SKM-1 (cell line): ENCODE results near the gene CKM.
"Not testable (repeated sequence)": the region's sequence is repeated elsewhere in the genome, so short reads cannot be mapped to it uniquely, and the experiment has no call there.

Source experiments
- DNase-seq: peaks from one replicate; lab custom pipeline; 2025; ENCODE audit not compliant: unreplicated experiment; lab: John Stamatoyannopoulos, UW

The CKM gene

DNA sequence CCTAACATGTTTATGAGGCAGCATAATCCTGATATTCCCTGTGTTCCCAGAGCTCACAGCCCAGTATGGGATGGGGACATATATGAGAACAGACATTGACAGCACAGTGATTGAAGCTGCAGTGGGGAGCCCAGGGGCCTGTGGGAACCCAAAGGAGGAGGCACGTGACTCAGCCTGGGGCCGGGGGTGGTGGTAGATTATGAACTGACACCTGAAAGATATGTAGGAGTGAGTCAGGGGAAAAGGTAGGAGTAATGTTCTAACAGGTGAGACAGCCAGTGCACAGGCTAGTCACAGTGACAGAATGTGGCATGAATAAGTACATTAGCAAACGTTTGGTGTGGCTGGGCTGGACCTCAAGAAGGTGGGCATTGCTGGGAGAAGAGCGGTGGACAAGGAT, 29.0 kb downstream of the CKM start:
- DNase-seq: no peak

GRCh38 chr19:45291834-45292233, 30.8 kb downstream of the CKM start:
- DNase-seq: no peak

DNA sequence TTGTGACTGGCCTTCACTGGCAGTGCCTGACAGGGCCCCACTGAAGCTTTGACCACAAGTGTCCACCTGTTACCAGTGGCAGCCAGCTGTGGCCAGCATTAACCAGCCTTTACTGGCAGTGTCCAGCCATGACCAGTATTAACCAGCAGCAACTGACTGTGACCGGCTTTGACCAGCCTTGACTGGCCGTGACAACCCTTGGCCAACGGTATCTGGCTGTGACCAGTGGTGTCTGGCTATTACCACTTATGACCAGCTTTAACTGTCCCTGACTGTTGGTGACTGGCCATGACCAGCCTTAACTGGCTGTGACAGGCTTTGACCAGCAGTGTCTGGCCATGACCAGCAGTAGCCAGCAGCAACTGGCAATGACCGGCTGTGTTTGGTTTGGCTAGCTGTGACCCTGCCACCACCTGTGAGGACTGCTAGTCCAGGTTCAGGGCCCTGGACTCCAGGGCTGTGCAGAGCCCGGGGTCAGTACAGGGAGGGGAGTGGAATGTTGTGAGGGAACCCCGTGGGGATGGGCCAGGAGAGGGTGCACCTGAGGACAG, 32.2 kb downstream of the CKM start:
- DNase-seq: no peak

GRCh38 chr19:45283443-45284033, 39.1 kb downstream of the CKM start:
- peak; percentile 17 for DNase-seq

- no peak for DNase-seq
Measured at GRCh38 chr19:45280471-45280961, 42.2 kb downstream of the CKM start.

DNA sequence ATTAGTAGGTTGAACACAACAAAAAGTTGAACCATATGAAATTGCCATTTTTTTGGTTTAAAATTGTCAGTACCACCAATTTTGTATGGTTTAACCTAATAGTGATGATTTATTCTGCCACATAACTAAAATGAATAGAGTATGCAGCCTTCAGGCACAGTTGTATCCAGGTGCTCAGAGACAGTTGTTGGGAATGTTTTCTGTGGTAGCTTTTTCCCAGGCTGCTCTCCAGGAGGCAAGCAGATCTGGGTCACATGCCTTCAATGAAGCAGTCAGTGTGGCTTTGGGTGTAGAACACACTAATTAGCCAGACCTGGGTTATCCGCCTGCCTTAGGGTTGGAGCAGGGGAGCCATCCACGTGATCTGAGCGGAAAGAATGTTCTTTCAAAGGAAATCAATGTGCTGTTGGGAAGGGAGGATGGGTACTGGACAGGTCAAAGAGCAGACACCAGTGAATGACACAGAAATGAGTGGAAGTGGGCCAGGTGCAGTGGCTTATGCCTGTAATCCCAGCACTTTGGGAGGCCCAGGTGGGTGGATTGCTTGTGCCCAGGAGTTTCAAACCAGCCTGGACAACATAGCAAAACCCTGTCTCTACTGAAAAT, 43.0 kb downstream of the CKM start:
- DNase-seq: no peak

GRCh38 chr19:45278087-45278486, 44.6 kb downstream of the CKM start:
- DNase-seq: no peak

- no peak for DNase-seq
Measured at GRCh38 chr19:45276284-45276687, 46.4 kb downstream of the CKM start.

DNA sequence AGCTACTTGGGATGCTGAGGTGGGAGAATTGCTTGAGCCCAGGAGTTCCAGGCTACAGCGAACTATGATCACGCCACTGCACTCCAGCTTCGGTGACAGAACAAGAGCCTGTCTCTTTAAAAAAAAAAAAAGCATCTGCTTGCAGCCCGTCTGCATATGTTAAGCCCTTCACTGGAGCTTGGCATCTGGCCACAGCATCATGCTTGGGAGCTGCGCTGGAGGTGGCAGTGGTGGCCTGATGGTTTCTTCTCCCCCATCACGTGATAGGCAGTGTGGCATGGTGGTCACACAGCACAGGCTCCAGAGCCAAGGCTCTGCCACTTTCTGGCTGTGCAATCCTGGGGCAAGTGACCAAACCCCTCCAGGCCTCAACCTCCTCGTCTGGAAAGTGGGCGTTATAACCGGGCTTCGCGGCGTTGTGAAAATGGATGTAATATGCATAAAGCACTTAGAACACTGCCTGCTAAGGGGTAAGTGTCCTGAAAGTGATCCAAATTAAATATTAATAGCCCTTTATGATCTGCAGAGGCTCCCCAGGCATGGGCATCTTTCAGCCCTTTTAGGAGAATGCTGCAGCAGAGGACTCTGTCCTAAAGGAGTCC, 47.2 kb downstream of the CKM start:
- no peak for DNase-seq

GRCh38 chr19:45273521-45273855, 49.2 kb downstream of the CKM start:
- no peak for DNase-seq

- DNase-seq: no peak
Measured at GRCh38 chr19:45271735-45272108, 51.0 kb downstream of the CKM start.

DNA sequence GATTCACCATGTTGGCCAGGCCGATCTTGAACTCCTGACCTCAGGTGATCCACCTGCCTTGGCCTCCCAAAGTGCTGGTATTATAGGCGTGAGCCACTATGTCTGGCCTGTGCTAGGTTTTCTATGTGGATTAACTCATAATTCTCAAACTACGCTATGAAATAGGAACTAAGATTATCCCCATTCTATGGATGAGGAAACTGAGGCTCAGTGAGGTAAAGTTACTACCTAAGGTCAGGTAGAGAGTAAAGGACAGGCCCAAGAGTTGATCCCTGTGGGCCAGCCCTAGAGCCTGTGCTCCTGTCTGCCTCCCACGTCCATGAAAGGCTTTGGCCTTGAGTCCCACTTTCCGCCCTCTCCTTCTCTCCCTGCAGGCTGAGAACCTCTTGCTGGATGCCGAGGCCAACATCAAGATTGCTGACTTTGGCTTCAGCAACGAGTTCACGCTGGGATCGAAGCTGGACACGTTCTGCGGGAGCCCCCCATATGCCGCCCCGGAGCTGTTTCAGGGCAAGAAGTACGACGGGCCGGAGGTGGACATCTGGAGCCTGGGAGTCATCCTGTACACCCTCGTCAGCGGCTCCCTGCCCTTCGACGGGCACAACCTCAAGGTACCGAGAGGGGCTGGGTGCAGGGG, 51.5 kb downstream of the CKM start:
- no peak for DNase-seq

DNA sequence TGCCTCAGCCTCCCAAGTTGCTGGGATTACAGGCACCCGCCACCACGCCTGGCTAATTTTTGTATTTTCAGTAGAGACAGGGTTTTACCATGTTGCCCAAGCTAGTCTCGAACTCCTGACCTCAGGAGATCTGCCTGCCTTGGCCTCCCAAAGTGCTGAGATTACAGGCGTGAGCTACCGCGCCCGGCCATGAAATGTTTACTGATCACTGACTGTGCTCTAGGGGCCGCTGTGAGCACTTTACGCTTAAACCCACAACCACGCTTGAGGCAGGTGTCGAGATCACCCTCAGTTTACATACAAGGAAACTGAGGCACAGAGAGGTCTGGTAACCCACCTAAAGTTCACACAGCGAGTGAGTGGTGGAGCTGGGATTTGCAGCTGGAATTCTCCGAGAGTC, 52.7 kb downstream of the CKM start:
- DNase-seq: not testable (repeated sequence)

- no peak for DNase-seq
Measured at GRCh38 chr19:45267296-45267695, 55.4 kb downstream of the CKM start.

GRCh38 chr19:45265375-45265774, 57.3 kb downstream of the CKM start:
- DNase-seq: no peak

GRCh38 chr19:45264781-45265317, 57.8 kb downstream of the CKM start:
- DNase-seq: no peak

DNA sequence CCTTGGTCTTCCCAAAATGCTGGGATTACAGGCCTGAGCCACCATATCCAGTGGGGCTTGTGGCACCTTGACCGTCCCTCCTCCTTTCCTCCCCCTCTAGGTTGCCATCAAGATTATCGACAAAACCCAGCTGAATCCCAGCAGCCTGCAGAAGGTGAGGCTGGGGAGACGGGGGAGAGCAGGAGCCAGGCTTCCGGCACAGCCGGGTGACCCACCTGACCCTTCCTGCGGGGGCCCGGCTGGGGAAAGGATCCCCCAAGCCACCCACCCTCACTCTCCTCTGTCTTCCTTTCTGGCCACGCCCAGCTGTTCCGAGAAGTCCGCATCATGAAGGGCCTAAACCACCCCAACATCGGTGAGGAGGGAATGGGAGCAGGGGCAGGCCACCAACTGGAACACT, 59.7 kb downstream of the CKM start:
- no peak for DNase-seq

- no peak for DNase-seq
Measured at GRCh38 chr19:45262570-45262969, 60.1 kb downstream of the CKM start.

- no peak for DNase-seq
Measured at GRCh38 chr19:45258862-45259261, 63.8 kb downstream of the CKM start.

GRCh38 chr19:45256836-45257235, 65.8 kb downstream of the CKM start:
- no peak for DNase-seq
